Stimulated activated CD4-positive, alpha-beta T cell treated with anti-CD3 and anti-CD28 coated beads, Interleukin-12 subunit alpha, Interleukin-12 subunit beta, amount 100 ng/mL, for 4 hours (primary cell): ENCODE data around the gene KIRREL3.

Experiments used
- DNase-seq: peaks from one replicate; pipeline ENCODE4 v3.0.0-alpha.2; 2020

KIRREL3 gene

GRCh38 chr11:126522152-126522551 is 478.4 kb downstream of the KIRREL3 start:
- no peak for DNase-seq

GRCh38 chr11:126521196-126521595 is 479.4 kb downstream of the KIRREL3 start:
- no peak for DNase-seq

GRCh38 chr11:126519764-126520734 is 480.5 kb downstream of the KIRREL3 start:
- no peak for DNase-seq

- no peak for DNase-seq
Measured at GRCh38 chr11:126518972-126519690, 481.4 kb downstream of the KIRREL3 start.

GRCh38 chr11:126518071-126518971 is 482.2 kb downstream of the KIRREL3 start:
- no peak for DNase-seq

- no peak for DNase-seq
Measured at GRCh38 chr11:126515501-126515900, 485.1 kb downstream of the KIRREL3 start.

- no peak for DNase-seq
Measured at GRCh38 chr11:126514061-126514693, 486.4 kb downstream of the KIRREL3 start.

GRCh38 chr11:126512741-126513715 is 487.5 kb downstream of the KIRREL3 start:
- DNase-seq: no peak

- no peak for DNase-seq
Measured at GRCh38 chr11:126512251-126512650, 488.3 kb downstream of the KIRREL3 start.

- DNase-seq: no peak
Measured at GRCh38 chr11:126511475-126512115, 489.0 kb downstream of the KIRREL3 start.

- no peak for DNase-seq
Measured at GRCh38 chr11:126510621-126511370, 489.8 kb downstream of the KIRREL3 start.

GRCh38 chr11:126507646-126508045 is 492.9 kb downstream of the KIRREL3 start:
- no peak for DNase-seq

- DNase-seq: no peak
Measured at GRCh38 chr11:126506789-126507188, 493.8 kb downstream of the KIRREL3 start.

- DNase-seq: no peak
Measured at GRCh38 chr11:126502982-126503381, 497.6 kb downstream of the KIRREL3 start.

GRCh38 chr11:126502159-126502558 is 498.4 kb downstream of the KIRREL3 start:
- DNase-seq: no peak

GRCh38 chr11:126501641-126502040 is 498.9 kb downstream of the KIRREL3 start:
- DNase-seq: no peak

GRCh38 chr11:126500981-126501380 is 499.6 kb downstream of the KIRREL3 start:
- no peak for DNase-seq

GRCh38 chr11:126499131-126499752 is 501.3 kb downstream of the KIRREL3 start:
- DNase-seq: no peak

GRCh38 chr11:126498281-126498680 is 502.3 kb downstream of the KIRREL3 start:
- no peak for DNase-seq
